Skeletal muscle cell (primary cell): Measurements from ENCODE around the gene EYS.
A peak's percentile ranks its signal among the peaks of the same experiment; 100 is the strongest.
"Not testable (repeated sequence)": the region's sequence is repeated elsewhere in the genome, so short reads cannot be mapped to it uniquely, and the experiment has no call there.

Experiments used
- DNase-seq: peaks from one replicate; pipeline ENCODE4 v3.0.0-alpha.2; 2010; ENCODE audit warnings: low read depth
- H3K4me3 ChIP-seq: 2 replicates; pipeline ENCODE4 v1.5.1; 2011; ENCODE audit warnings: low read depth, mild to moderate bottlenecking, control low read depth, low read length, moderate library complexity

EYS gene

DNA sequence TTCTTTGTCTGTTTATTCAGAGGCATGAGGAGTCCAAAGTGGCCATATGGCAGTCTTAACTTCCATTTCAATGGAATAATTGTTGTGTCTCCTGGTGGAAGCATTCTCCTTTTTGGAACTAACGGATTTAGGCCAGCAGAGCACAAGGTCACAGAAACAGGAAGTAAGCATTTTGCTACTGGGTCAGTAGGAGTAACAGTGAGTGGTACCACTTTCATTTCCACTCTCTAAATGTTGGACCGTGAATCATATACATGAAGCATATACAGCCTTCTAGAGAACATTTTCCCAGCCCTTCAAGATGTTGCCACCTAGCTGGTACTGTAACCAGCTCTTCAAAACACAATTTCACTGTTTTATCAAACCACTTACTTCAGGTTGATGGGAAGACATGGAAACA lies 182.8 kb downstream of the EYS start:
- H3K4me3 ChIP-seq, result no peak overlapping the region
- DNase-seq, result no peak

DNA sequence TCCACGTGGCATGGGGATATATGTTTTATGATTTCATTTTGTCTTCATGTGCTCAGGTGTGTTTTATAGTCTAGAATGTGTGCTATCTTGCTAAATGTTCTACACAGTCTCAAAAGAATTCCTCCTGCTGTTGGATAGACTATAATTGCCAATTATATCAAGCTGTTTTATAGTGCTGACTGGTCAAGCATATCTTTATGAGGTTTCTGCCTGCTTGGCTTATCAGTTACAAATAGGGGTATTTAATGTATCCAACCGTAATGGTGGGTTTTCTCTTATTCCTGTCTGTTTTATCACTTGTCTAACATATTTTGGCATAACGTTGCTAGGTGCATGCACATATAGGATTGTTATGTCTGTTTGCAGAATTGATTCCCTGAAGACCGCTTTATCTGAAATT lies 201.3 kb downstream of the EYS start:
- no peak for DNase-seq
- H3K4me3 ChIP-seq, result no peak overlapping the region

DNA sequence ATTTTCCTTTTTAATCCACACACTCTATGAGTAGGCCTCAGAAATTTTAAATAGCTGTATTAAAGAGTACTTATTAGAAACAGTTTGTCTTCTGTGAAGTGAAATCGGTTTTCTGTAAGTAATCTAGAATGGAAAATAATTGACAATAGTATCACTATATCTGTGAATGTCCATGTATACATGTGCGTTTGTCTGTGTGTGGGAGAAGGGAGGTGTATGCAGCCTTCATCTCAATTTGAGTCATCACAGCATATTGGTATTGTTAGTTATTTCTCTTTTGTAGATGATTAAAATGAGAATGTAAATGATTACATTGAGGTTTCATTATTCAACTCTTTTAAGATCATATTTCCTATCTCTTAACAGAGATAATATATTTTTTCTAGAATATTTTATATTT lies 206.0 kb downstream of the EYS start:
- H3K4me3 ChIP-seq, result no peak overlapping the region
- no peak for DNase-seq

DNA sequence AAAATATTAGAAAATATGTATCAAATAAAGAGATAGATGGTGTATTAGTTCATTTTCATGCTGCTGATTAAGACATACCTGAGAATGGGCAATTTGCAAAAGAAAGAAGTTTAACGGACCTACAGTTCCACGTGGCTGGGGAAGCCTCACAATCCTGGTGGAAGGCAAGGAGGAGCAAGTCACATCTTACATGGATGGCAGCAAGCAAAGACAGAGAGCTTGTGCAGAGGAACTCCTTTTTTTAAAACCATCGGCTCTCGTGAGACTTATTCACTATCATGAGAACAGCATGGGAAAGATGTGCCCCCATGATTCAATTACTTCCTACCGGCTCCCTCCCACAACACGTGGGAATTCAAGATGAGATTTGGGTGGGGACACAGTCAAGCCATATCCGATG lies 223.4 kb downstream of the EYS start:
- not testable (repeated sequence) for DNase-seq, H3K4me3 ChIP-seq

DNA sequence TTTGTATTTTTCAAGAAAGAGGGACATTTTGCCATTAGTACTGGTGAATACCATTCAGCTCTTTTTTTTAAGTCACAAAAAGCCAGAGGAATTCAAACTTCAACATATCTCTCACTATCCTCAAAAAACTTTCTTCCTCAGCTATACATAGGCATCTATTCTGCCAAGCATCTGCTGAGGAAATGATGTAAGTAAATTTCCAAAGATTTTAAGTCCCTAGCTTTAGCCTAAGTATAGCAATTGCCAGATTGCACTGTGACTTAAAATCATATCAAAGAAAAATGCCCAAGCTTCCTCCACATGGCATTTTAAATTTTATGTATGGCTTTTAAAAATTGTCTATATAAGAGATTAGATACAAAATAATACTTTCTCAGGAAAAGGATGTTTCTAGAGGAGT lies 237.4 kb downstream of the EYS start:
- no peak for DNase-seq
- H3K4me3 ChIP-seq, result no peak overlapping the region

DNA sequence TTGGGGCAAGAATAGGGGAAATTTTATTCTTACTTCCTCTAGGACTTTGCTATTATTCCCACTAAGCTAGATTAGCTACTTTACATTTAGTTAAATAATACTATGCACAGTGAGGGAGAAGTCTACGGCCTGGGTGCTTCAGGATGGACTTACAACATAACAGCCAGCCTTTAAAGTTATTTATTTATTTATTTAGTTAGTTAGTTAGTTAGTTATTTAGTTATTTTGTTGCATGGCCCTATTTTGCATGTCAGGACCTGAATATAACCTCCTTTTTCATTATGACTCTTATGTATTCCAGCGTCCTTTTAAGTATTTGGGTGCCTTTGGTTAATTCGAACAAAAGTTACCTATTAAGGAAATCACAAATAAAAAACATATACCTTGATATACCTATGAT lies 238.7 kb downstream of the EYS start:
- DNase-seq, result no peak
- no peak overlapping the region for H3K4me3 ChIP-seq

DNA sequence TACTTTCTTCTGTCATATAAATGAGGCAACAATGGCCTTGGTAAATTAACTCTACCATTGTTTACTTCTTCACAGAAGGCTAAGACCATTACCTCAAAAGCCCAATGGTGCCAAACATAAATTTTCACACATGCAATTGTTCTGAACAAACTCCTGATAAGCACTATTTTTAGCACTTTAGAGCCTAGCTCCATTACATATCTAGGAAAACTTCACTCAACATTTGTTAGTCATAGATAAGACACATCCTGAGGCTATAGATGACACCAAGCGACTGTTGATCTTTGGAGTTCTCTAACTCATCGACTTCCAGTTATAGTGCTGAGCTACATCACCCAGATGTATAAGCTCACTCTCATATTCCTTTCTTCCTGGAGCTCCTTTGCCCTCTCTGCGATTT lies 245.9 kb downstream of the EYS start:
- H3K4me3 ChIP-seq, result no peak overlapping the region
- no peak for DNase-seq

DNA sequence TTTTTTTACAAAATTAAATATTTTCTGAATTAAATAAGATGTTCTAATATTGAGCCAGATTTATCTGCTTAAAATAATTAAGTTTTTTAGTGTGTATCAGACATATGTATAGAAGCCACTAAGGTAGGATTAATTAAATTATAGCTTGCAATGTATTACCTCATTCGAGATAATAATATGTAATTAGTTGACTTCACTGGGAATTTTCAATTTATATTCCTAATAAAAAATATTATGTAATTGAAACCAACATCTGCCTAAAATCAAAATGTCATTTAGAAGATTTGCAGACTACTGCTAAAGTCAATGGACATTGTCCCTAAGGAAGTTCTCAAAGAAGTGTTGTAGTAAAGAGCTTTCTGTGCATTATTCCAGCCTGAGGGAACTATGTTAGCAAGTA lies 254.7 kb downstream of the EYS start:
- DNase-seq, result no peak
- H3K4me3 ChIP-seq, result no peak overlapping the region

DNA sequence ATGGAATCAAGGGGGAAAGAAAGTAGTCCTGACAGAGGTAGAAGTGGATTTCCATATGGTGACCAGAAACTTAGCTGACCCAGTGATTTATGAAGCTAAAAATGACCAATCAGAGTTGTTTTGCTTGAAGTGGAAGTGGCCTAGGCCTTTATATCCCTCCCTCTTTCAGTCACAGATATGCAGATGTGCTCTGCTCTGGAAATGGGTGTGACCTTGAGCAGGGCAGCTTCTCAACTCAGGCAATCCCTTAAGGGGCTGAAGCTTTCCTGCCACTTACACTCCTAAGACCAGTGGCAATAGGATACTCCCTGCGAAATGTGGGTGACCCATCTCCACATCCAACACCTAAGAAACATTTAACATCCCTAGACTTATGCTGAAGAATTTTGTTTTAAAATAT lies 256.6 kb downstream of the EYS start:
- DNase-seq, result no peak
- H3K4me3 ChIP-seq, result no peak overlapping the region

DNA sequence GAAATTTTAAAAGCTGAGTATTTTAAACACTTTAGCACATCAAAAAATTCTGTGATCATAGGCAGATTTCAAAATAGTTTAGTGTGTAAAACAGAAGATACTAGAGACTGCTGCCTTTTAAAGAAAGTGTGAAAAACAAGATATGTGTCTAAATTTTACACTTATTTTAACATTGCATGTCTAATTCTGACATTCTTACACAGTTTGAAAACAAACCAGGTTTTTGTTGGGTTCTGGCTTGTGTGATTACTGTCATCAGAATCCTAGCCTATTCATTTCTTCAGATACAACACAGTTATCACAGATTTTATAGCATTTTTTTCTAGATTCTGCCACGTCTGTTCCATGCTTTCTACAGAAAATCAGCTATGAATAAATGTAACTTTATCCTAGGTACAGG lies 257.1 kb downstream of the EYS start:
- DNase-seq, result no peak
- H3K4me3 ChIP-seq, result no peak overlapping the region

DNA sequence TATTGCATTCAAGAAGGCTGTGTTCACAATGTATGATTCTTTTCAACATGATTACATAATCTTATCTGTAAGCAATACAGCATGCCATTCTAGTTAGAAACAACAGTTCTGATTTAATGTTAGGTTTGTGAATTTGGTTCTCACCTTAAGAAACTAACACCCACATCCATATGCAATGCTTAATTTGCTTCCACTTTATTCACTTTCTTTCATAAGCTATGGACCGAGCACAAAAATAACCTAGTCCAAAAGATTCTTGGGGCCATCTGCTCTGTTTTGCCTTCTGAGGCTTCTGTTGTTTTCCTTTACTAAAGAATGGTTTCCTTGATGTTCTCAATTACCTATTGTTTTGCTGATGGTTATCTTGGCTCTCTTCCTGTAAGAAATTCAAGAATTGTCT lies 258.2 kb downstream of the EYS start:
- H3K4me3 ChIP-seq, result no peak overlapping the region
- no peak for DNase-seq

DNA sequence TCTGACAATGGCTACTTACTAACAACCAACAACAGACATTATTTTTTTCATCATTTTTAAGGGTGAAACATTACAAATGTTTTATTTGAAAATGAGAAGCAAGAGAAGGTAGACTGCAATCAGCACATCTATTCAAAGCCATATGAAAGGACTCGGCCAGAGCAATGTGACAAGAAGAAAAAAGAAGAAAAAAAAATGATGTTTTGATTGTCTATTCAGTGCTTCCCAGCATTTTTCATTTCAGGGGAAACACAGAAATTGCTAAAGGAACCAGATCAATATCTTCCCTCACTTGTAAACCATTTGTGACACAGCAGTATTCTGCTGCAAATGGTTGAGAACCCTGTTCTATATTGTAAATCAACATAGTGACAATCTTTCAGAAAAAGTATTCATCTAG lies 270.7 kb downstream of the EYS start:
- no peak for DNase-seq
- H3K4me3 ChIP-seq, result no peak overlapping the region

DNA sequence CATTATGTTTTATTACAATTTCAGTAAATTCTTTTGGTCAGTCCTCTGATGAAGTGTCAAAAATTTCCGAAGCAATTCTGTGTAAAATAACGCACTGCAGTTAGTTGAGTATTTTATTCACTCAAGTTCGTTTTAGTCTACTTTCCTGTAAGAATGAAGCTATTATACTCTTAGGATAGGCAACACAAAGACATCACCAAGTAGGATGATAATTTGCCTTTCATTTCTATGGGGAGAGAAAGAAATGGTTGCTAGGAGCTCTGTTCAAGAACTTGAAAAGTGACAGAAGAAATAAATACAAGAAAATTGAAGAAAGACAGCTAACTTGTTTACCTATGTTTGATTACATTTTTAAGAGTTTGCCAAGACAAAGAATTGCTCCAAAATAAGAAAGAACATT lies 290.4 kb downstream of the EYS start:
- H3K4me3 ChIP-seq, result no peak overlapping the region
- DNase-seq, result no peak

DNA sequence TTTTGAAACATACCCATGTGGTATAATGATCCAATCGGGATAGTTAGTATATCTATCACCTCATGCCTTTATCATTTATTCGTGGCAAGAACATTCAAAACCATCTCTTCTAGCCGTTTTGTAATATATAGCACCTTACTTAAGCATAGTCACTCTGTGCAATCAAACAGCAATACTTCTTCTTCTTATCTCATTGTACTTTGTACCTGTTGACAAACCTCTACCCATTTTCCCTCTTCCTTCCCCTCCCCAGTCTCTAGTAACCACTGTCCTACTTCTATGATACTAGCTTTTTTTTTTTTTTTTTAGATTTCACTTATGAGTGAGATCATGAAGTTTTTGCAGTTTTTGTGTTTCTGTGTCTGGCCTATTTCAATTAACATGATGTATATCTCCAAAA lies 296.7 kb downstream of the EYS start:
- DNase-seq, result no peak

DNA sequence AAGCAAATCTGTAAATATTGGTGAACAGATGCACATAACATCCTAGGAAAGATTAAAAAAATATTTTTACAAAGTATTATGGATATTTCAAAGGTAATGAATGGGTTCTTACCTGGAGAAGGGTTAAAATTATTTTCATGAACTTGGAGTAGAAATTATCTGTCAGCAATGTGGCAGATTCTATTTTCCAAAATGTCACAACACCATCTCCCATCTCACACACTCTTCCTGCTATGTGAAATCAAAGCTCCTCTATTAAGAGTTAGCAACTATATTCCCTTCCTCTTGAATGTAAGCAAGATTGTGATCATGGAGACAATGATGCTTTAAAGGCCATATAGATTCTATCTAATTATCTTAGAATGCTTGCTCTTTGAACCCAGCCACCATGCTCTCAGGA lies 304.5 kb downstream of the EYS start:
- H3K4me3 ChIP-seq, result no peak overlapping the region
- no peak for DNase-seq

More for the DNA sequence above, 296.7 kb downstream of the EYS start:
- no peak overlapping the region for H3K4me3 ChIP-seq

DNA sequence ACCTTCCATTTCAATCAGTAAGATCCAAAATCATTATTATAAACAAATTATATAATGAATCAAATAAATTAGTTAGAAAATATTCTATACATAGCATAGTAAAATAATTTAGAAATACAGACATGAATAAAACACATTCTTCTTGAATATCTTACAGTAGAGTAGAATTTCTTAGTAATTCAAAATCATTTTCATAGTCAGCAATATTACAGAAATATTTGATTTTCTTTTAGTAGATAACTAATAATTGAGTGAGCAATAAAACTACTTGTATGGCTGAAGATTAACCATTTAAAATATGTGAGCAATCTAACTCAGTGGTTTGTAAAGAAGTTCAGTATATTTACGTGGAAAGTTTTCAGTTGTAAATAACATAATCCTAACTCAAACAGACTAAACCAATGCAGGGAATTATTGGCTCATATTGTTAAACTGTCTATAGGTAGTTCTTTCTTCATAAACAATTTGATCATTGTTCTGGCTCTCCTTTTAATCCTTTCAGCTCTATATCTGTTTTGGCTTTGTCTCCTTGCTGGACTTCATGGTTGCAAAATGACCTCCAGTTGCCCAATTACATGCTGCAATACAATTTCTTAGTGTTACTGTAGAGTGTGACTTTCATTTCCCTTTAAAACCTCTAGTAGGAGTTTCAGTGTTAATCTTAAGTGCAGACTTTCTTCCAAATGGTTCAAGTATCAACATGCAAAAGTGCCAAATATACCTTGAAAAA lies 307.5 kb downstream of the EYS start:
- DNase-seq, result no peak

DNA sequence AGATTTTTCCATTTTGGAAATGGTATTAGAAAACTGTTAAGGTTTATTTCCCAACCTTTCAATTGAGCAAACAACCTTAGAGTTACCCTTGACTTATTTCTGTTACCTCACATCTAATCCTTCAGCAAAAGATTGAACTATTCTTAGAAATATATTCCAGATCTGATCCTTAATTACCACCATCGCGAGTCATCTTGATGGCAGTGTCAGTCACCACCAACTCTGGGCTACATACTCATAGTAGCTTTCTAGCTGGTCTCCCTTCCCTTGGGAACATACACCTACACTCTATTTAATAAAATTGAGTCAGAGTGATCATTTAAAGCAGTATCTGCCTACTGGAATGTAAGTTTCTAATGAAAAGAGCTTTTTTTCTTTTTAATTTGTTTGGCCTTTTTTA lies 308.2 kb downstream of the EYS start:
- no peak for DNase-seq
- no peak overlapping the region for H3K4me3 ChIP-seq

More for the DNA sequence above, 307.5 kb downstream of the EYS start:
- no peak overlapping the region for H3K4me3 ChIP-seq

DNA sequence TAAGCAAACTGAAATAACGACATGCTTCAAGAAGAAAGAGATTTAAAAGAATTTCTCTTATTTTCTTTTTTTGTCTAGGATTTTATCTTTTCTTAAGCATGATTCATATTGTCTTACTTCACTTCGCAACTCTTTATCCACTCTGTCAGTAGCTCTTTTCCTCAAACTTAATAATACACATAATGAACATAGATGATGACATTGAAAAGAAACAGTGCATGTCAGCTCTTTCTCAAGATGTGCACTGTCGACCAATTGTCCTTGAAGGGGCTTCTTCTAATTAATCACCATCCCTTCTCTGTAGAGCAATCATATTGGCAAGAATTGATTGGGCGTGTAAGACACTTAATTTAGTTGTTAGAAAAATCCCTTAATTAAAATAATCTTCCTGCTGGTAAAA lies 356.5 kb downstream of the EYS start:
- H3K4me3 ChIP-seq, result no peak overlapping the region
- DNase-seq, result no peak

DNA sequence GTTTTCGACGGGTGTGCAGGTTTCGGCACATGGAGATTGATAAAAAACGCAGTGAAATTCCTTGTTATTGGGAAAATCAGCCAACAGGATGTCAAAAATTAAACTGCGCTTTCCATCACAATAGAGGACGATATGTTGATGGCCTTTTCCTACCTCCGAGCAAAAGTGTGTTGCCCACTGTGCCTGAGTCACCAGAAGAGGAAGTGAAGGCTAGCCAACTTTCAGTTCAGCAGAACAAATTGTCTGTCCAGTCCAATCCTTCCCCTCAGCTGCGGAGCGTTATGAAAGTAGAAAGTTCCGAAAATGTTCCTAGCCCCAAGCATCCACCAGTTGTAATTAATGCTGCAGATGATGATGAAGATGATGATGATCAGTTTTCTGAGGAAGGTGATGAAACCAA lies 404.4 kb downstream of the EYS start:
- H3K4me3 ChIP-seq, DNase-seq: not testable (repeated sequence)

DNA sequence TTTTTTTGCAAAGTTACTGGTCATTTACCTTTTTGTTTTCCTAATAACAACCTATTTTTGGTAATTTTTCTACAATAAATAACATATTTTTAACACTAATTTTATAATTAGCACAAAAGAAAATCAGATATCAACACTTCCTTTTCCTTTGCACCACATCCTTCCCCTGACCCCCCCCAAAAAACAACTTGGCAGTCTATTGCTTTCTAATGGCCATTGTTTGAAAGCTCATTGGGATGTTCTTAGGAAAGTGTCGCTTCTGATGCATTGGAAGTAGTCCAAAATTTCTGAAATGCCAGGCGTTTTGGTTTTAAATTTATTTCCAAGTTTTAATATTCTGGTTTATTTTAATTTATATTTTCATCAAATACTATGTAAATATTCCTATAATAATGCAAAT lies 407.8 kb downstream of the EYS start:
- DNase-seq, result no peak
- H3K4me3 ChIP-seq, result no peak overlapping the region

DNA sequence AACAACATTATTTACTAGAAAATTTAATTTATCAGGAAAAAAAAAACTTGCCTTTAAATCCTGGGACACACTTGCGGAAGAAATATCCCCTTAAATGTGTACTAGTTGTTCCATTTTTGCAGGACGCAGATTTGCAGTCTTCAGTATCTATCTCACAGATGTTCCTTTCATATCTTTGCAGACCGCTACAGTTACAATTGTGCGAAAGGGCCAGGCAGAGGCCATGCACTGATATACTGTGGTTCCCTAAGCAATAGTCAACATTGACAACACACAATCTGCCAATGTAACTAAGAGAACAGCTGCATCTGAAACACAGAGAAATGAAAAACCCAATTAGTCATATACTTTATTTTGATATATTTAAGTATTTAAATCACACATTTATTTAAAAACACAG lies 411.2 kb downstream of the EYS start:
- no peak for DNase-seq
- H3K4me3 ChIP-seq, result no peak overlapping the region

DNA sequence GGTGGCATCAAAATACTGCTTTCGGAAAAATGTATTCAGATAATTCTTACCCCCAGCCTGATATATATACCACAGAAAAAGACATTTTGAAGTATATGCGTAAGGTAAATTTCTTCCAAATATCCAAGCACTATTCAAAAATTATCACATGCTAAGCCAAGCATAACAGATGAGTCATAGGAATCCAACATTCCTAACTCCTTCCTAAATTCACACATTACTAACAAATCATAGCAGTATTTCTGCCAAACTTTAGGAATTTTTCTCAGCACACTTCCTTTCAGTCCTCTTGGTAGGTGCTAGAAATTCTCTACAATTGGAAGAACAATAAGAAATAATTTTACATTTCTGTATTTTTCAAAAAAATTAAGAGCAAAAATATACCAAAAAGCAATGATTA lies 417.5 kb downstream of the EYS start:
- peak; percentile 7 for DNase-seq
- no peak overlapping the region for H3K4me3 ChIP-seq
